Activated CD8-positive, alpha-beta T cell treated with anti-CD3 and anti-CD28 coated beads, Interleukin-2, amount 10 ng/mL, durations not matched to agents 7 days and 5 days (primary cell): ENCODE data around the gene RPS16. TPM values are rescaled to one million over a fixed set of nuclear protein-coding genes. Genes with fewer than 3 reads are reported as not detected.
"Not testable (repeated sequence)": the region's sequence is repeated elsewhere in the genome, so short reads cannot be mapped to it uniquely, and the experiment has no call there.

Experiments used
- ATAC-seq: fragments of 150-1000 bp; cut with Tn5 transposase; one replicate; pipeline ENCODE4 v1.10.0; 2021; ENCODE audit warnings: moderate library complexity
- CTCF ChIA-PET: fragments of 350-600 bp; sonication (Branson Sonifier 250); formaldehyde crosslinking; loops from one replicate; lab custom pipeline; 2021; ENCODE audit warnings: antibody characterized with exemption; lab: Charles Lee
- POLR2A ChIA-PET: fragments of 350-600 bp; sonication (Branson Sonifier 250); formaldehyde crosslinking; loops from one replicate; lab custom pipeline; 2021; ENCODE audit warnings: antibody characterized with exemption; lab: Charles Lee
- DNase-seq: peaks from one replicate; pipeline ENCODE4 v3.0.0-alpha.2; 2020
- H3K27ac Mint-ChIP-seq: one replicate; pipeline ENCODE4 v1.8.0; 2021; ENCODE audit warnings: mild to moderate bottlenecking, mixed read lengths
- H3K27me3 Mint-ChIP-seq: one replicate; pipeline ENCODE4 v1.8.0; 2021; ENCODE audit warnings: low read depth, mixed read lengths
- H3K36me3 Mint-ChIP-seq: one replicate; pipeline ENCODE4 v1.8.0; 2021; ENCODE audit warnings: low read depth, mixed read lengths
- H3K4me1 Mint-ChIP-seq: one replicate; pipeline ENCODE4 v1.8.0; 2021; ENCODE audit warnings: low read depth, mixed read lengths
- H3K4me3 Mint-ChIP-seq: one replicate; pipeline ENCODE4 v1.8.0; 2021; ENCODE audit warnings: mild to moderate bottlenecking, mixed read lengths
- H3K9me3 Mint-ChIP-seq: one replicate; pipeline ENCODE4 v1.8.0; 2022; ENCODE audit warnings: mixed read lengths; ENCODE audit not compliant: insufficient read depth
- total RNA-seq, 2 experiments: library from RNA; stranded (reverse); gene quantifications; one replicate each; pipeline ENCODE4 v1.2.3, GENCODE V29; 2021

Gene RPS16
- total RNA-seq, 2 experiments from 2014 or later, result 2,100 to 2,157 TPM

- Mint-ChIP-seq H3K27ac (no peak overlapping the region), H3K4me1 (peaks cover 16% of the 10 kb centered on the region), H3K36me3 (peaks cover 76% of the 10 kb centered on the region), H3K4me3 (no peak overlapping the region), H3K27me3 (no peaks in the 10 kb centered on the region), H3K9me3 (no peaks in the 10 kb centered on the region)
- ChIA-PET CTCF (interaction anchor here (2.0 to 4.1 kb wide), 3 partner anchors 9 to 61 kb away, joined by 6 to 29 read pairs (median 6); partner anchors contain the start of gene EID2B), POLR2A (no interaction called here)
- no peak for ATAC-seq
- no peak for DNase-seq
These were observed 37.1 kb upstream of the RPS16 start for GRCh38 chr19:39472746-39473442.

- ATAC-seq (no peak), DNase-seq (no peak)
- Mint-ChIP-seq H3K36me3 (peaks cover 79% of the 10 kb centered on the region), H3K4me1 (peaks cover 16% of the 10 kb centered on the region), H3K9me3 (no peaks in the 10 kb centered on the region), H3K4me3 (no peak overlapping the region), H3K27me3 (no peaks in the 10 kb centered on the region), H3K27ac (peak overlapping the region; percentile 56)
- ChIA-PET CTCF (no interaction called here), POLR2A (interaction anchor here (1.4 kb wide), 1 partner anchor 36 kb away, joined by 5 read pairs; the partner anchor contains the start of gene RPS16)
These were observed 36.2 kb upstream of the RPS16 start for GRCh38 chr19:39471756-39472536.

- ATAC-seq, result no peak
- H3K36me3 Mint-ChIP-seq, result peaks cover 80% of the 10 kb centered on the region
- POLR2A ChIA-PET, result interaction anchor here (1.4 kb wide), 1 partner anchor 35 kb away, joined by 5 read pairs; the partner anchor contains the start of gene RPS16
These were observed 35.1 kb upstream of the RPS16 start for GRCh38 chr19:39470724-39471339.

GRCh38 chr19:39469567-39469966, 33.8 kb upstream of the RPS16 start:
- H3K27ac Mint-ChIP-seq, result peak overlapping the region; percentile 46
- ChIA-PET CTCF (no interaction called here), POLR2A (interaction anchor here (1.7 kb wide), 1 partner anchor 11 kb away, joined by 4 read pairs; the partner anchor contains the start of gene TIMM50)
- ATAC-seq (no peak), DNase-seq (no peak)
- no peak overlapping the region for H3K4me3 Mint-ChIP-seq
- H3K27me3 Mint-ChIP-seq, result no peaks in the 10 kb centered on the region
- no peaks in the 10 kb centered on the region for H3K9me3 Mint-ChIP-seq
- H3K36me3 Mint-ChIP-seq, result peaks cover 82% of the 10 kb centered on the region
- peaks cover 16% of the 10 kb centered on the region for H3K4me1 Mint-ChIP-seq

More at GRCh38 chr19:39470724-39471339, 35.1 kb upstream of the RPS16 start:
- no peak overlapping the region for H3K4me3 Mint-ChIP-seq
- H3K27ac Mint-ChIP-seq, result no peak overlapping the region
- H3K27me3 Mint-ChIP-seq, result no peaks in the 10 kb centered on the region
- H3K4me1 Mint-ChIP-seq, result peaks cover 16% of the 10 kb centered on the region
- no peak for DNase-seq
- no peaks in the 10 kb centered on the region for H3K9me3 Mint-ChIP-seq
- CTCF ChIA-PET, result no interaction called here

GRCh38 chr19:39469036-39469435, 33.3 kb upstream of the RPS16 start:
- Mint-ChIP-seq H3K4me1 (peaks cover 16% of the 10 kb centered on the region), H3K27ac (no peak overlapping the region), H3K4me3 (no peak overlapping the region), H3K9me3 (no peaks in the 10 kb centered on the region), H3K36me3 (peaks cover 78% of the 10 kb centered on the region), H3K27me3 (no peaks in the 10 kb centered on the region)
- ChIA-PET CTCF (interaction anchor here (1.1 kb wide), 1 partner anchor 65 kb away, joined by 3 read pairs; no protein-coding TSS in a partner anchor), POLR2A (interaction anchor here (1.7 kb wide), 1 partner anchor 12 kb away, joined by 4 read pairs; the partner anchor contains the start of gene TIMM50)
- ATAC-seq (no peak), DNase-seq (no peak)

GRCh38 chr19:39467941-39468340, 32.2 kb upstream of the RPS16 start:
- Mint-ChIP-seq H3K27ac (no peak overlapping the region), H3K9me3 (no peaks in the 10 kb centered on the region), H3K4me3 (no peak overlapping the region), H3K36me3 (peaks cover 81% of the 10 kb centered on the region), H3K27me3 (no peaks in the 10 kb centered on the region), H3K4me1 (peaks cover 16% of the 10 kb centered on the region)
- ChIA-PET POLR2A (no interaction called here), CTCF (no interaction called here)
- ATAC-seq, result no peak
- no peak for DNase-seq

GRCh38 chr19:39465956-39466747, 30.4 kb upstream of the RPS16 start:
- ChIA-PET CTCF (interaction anchor here (1.3 kb wide), 1 partner anchor 8 kb away, joined by 4 read pairs; no protein-coding TSS in a partner anchor), POLR2A (no interaction called here)
- Mint-ChIP-seq H3K9me3 (no peaks in the 10 kb centered on the region), H3K4me3 (no peak overlapping the region), H3K4me1 (peaks cover 3% of the 10 kb centered on the region), H3K27me3 (no peaks in the 10 kb centered on the region), H3K36me3 (peaks cover 73% of the 10 kb centered on the region), H3K27ac (no peak overlapping the region)
- ATAC-seq (no peak), DNase-seq (no peak)

GRCh38 chr19:39463403-39463802, 27.7 kb upstream of the RPS16 start:
- Mint-ChIP-seq H3K27me3 (no peaks in the 10 kb centered on the region), H3K9me3 (no peaks in the 10 kb centered on the region), H3K27ac (peak overlapping the region; percentile 3), H3K4me1 (no peaks in the 10 kb centered on the region), H3K36me3 (peaks cover 67% of the 10 kb centered on the region), H3K4me3 (no peak overlapping the region)
- ChIA-PET POLR2A (no interaction called here), CTCF (interaction anchor here (0.7 to 1.7 kb wide), 2 partner anchors 11 to 39 kb away, joined by 3 to 6 read pairs; no protein-coding TSS in a partner anchor)
- DNase-seq (no peak), ATAC-seq (no peak)

- POLR2A ChIA-PET, H3K27me3 Mint-ChIP-seq, H3K27ac Mint-ChIP-seq, DNase-seq, H3K4me3 Mint-ChIP-seq, H3K9me3 Mint-ChIP-seq, ATAC-seq: not testable (repeated sequence)
- peaks cover 58% of the 10 kb centered on the region for H3K36me3 Mint-ChIP-seq
- peaks cover 60% of the 10 kb centered on the region for H3K4me1 Mint-ChIP-seq
- CTCF ChIA-PET, result interaction anchor here (2.0 kb wide), 1 partner anchor 16 kb away, joined by 4 read pairs; the partner anchor contains the start of gene RPS16
These were observed 15.5 kb upstream of the RPS16 start for GRCh38 chr19:39451257-39451656.

GRCh38 chr19:39449116-39449797, 13.5 kb upstream of the RPS16 start:
- no peak for DNase-seq
- Mint-ChIP-seq H3K4me3 (peak overlapping the region; percentile 93), H3K27me3 (no peaks in the 10 kb centered on the region), H3K27ac (peak overlapping the region; percentile 95), H3K36me3 (peaks cover 66% of the 10 kb centered on the region), H3K9me3 (no peaks in the 10 kb centered on the region), H3K4me1 (peaks cover 66% of the 10 kb centered on the region)
- ATAC-seq, result no peak
- ChIA-PET POLR2A (interaction anchor here (1.0 to 2.3 kb wide), 2 partner anchors 14 to 31 kb away, joined by 4 to 19 read pairs; partner anchors contain the start of genes RPS16 and TIMM50), CTCF (interaction anchor here (1.4 to 2.0 kb wide), 2 partner anchors 25 to 107 kb away, joined by 3 to 8 read pairs; partner anchors contain the start of gene SAMD4B)
